K562 treated with DMSO at 1 percent for 48 hours (cell line): Measurements from ENCODE around the gene ZNF790. TPM values are rescaled to one million over a fixed set of nuclear protein-coding genes. Genes with fewer than 3 reads are reported as not detected.

ENCODE experiments used
- total RNA-seq: library from RNA; unstranded; fragments of 300-600 nt; gene quantifications from 2 replicates; pipeline ENCODE4 v1.2.3, GENCODE V29; 2022; ENCODE audit warnings: low replicate concordance; ENCODE audit errors: extremely low read depth

Gene ZNF790
- not detected in 2 replicates for total RNA-seq

GRCh38 chr19:36837906-36838783, at the start of gene ZNF790:
Gene ZNF790, minus strand, starts transcription at chr19:36838387. Its CDS starts 12,768 bp downstream, at chr19:36825619.

GRCh38 chr19:36850559-36851442, 12.6 kb upstream of the ZNF790 start, which contains the start of gene ZNF345:
Gene ZNF345, plus strand, starts transcription at chr19:36850876. Its CDS starts 25,955 bp downstream, at chr19:36876831.

GRCh38 chr19:36772311-36773222, 65.6 kb downstream of the ZNF790 start, which contains the start of gene ZNF850:
Gene ZNF850, minus strand, starts transcription at chr19:36772807. Its CDS starts 10,201 bp downstream, at chr19:36762606.

Other genes with a start within 250 kb of the ZNF790 start
- not detected in 2 replicates for gene ZNF382, start 233.1 kb downstream of the ZNF790 start, total RNA-seq
- not detected in 2 replicates for gene ZNF461, start 171.6 kb downstream of the ZNF790 start, total RNA-seq
- gene ZNF567, start 150.8 kb downstream of the ZNF790 start, total RNA-seq: not detected in 2 replicates
- gene ZNF850, start 65.6 kb downstream of the ZNF790 start, total RNA-seq: not detected in 2 replicates
- gene ZNF345, start 12.5 kb upstream of the ZNF790 start, total RNA-seq: not detected in 2 replicates
- gene ZNF829, start 77.9 kb upstream of the ZNF790 start, total RNA-seq: not detected in 2 replicates
- gene ZNF568, start 77.9 kb upstream of the ZNF790 start, total RNA-seq: not detected in 2 replicates
- not detected in 2 replicates for gene ZNF420, start 240.0 kb upstream of the ZNF790 start, total RNA-seq